DND-41 (cell line): Measurements from ENCODE around the gene IQGAP2.

Experiments
- ATAC-seq: fragments of 200-7000 bp; cut with Tn5 transposase; 3 replicates; pipeline ENCODE4 v1.9.1; 2021; ENCODE audit warnings: low read depth; ENCODE audit not compliant: insufficient read depth
- DNase-seq: peaks from one replicate; pipeline ENCODE4 v3.0.0-alpha.2; 2020
- H2AFZ ChIP-seq: 2 replicates; pipeline ENCODE4 v1.6.0; 2012; ENCODE audit warnings: low read depth, low read length
- H3K27ac ChIP-seq: 2 replicates; pipeline ENCODE4 v1.5.1; 2012; ENCODE audit warnings: low read length, inconsistent platforms
- H3K27me3 ChIP-seq: fragments of 200-600 bp; sonication (generic); 2 replicates; pipeline ENCODE4 v1.6.0; 2012; ENCODE audit warnings: low read length, mild to moderate bottlenecking, inconsistent platforms; ENCODE audit not compliant: insufficient read depth, poor library complexity
- H3K36me3 ChIP-seq: 2 replicates; pipeline ENCODE4 v1.5.1; 2012; ENCODE audit warnings: low read length, inconsistent platforms; ENCODE audit not compliant: insufficient read depth
- H3K4me1 ChIP-seq: 2 replicates; pipeline ENCODE4 v1.5.1; 2012; ENCODE audit warnings: mild to moderate bottlenecking, low read length; ENCODE audit not compliant: insufficient read depth
- H3K4me2 ChIP-seq: 2 replicates; pipeline ENCODE4 v1.6.0; 2012; ENCODE audit warnings: mild to moderate bottlenecking, moderate library complexity, low read length, inconsistent platforms; ENCODE audit not compliant: insufficient read depth
- H3K4me3 ChIP-seq, 2 experiments: fragments of 200-600 bp in 1 of 2; shearing (Covaris generic) in 1 of 2; 2 replicates each; pipeline ENCODE4 v1.5.1; 2012 to 2016; ENCODE audit warnings: inconsistent platforms in 2 of 2, low read length in 2 of 2, mild to moderate bottlenecking in 2 of 2, low read depth in 1 of 2, moderate library complexity in 1 of 2
- H3K79me2 ChIP-seq: 2 replicates; pipeline ENCODE4 v1.6.0; 2012; ENCODE audit warnings: low read length, inconsistent platforms; ENCODE audit not compliant: insufficient read depth
- H3K9ac ChIP-seq: 2 replicates; pipeline ENCODE4 v1.6.0; 2012; ENCODE audit warnings: low read depth, mild to moderate bottlenecking, inconsistent platforms, low read length, moderate library complexity
- H3K9me3 ChIP-seq: 2 replicates; pipeline ENCODE4 v1.5.1; 2012; ENCODE audit warnings: low read length, moderate library complexity, mild to moderate bottlenecking, inconsistent platforms; ENCODE audit not compliant: insufficient read depth, severe bottlenecking
- H4K20me1 ChIP-seq: 2 replicates; pipeline ENCODE4 v1.6.0; 2012; ENCODE audit warnings: low read length; ENCODE audit not compliant: insufficient read depth
- CTCF ChIP-seq: IDR thresholded peaks from 2 replicates; pipeline ENCODE4 v1.5.1; 2012; ENCODE audit warnings: borderline replicate concordance, low read length, moderate library complexity, mild to moderate bottlenecking; ENCODE audit not compliant: poor library complexity, severe bottlenecking; ENCODE audit errors: extremely low read depth
- EZH2 ChIP-seq: IDR thresholded peaks from 3 replicates; pipeline ENCODE4 v1.6.1; 2012; ENCODE audit warnings: borderline replicate concordance, low read depth, mild to moderate bottlenecking, moderate library complexity, low read length, inconsistent platforms; ENCODE audit not compliant: severe bottlenecking

IQGAP2 gene

GRCh38 chr5:76378355-76378754 lies 24.7 kb upstream of the IQGAP2 start:
- no peaks in the 10 kb centered on the region for H4K20me1 ChIP-seq
- no peak overlapping the region for H3K9ac ChIP-seq
- ATAC-seq, result no peak
- no peak overlapping the region for H3K4me2 ChIP-seq
- no peak overlapping the region for H3K27ac ChIP-seq
- no peak for DNase-seq
- H3K9me3 ChIP-seq, result no peaks in the 10 kb centered on the region
- H3K79me2 ChIP-seq, result no peaks in the 10 kb centered on the region
- H3K4me1 ChIP-seq, result no peaks in the 10 kb centered on the region
- no peaks in the 10 kb centered on the region for H3K36me3 ChIP-seq
- TF ChIP-seq CTCF, result no peak
- H3K4me3 ChIP-seq, result no peak overlapping the region
- no peak overlapping the region for H2AFZ ChIP-seq
- H3K27me3 ChIP-seq, result no peaks in the 10 kb centered on the region

- no peak for TF ChIP-seq CTCF
- TF ChIP-seq EZH2, result no peak
- Histone ChIP-seq H4K20me1 (no peaks in the 10 kb centered on the region; the same call in 1 of the 2 replicates), H3K4me2 (no peak overlapping the region), H3K27me3 (no peaks in the 10 kb centered on the region), H3K9ac (no peak overlapping the region), H3K4me1 (no peaks in the 10 kb centered on the region), H3K79me2 (no peaks in the 10 kb centered on the region), H3K4me3 (no peak overlapping the region), H3K27ac (no peak overlapping the region), H3K36me3 (no peaks in the 10 kb centered on the region), H3K9me3 (no peaks in the 10 kb centered on the region), H2AFZ (no peak overlapping the region)
- ATAC-seq, result no peak
- no peak for DNase-seq
These were observed 23.8 kb upstream of the IQGAP2 start for GRCh38 chr5:76379316-76379715.

- Histone ChIP-seq H3K9ac (no peak overlapping the region), H3K4me2 (no peak overlapping the region), H3K4me1 (no peaks in the 10 kb centered on the region), H2AFZ (no peak overlapping the region), H3K27me3 (no peaks in the 10 kb centered on the region), H3K36me3 (no peaks in the 10 kb centered on the region), H3K4me3 (no peak overlapping the region), H3K9me3 (no peaks in the 10 kb centered on the region), H4K20me1 (no peaks in the 10 kb centered on the region; the same call in 1 of the 2 replicates), H3K79me2 (no peaks in the 10 kb centered on the region), H3K27ac (no peak overlapping the region)
- TF ChIP-seq CTCF, result no peak
- TF ChIP-seq EZH2, result no peak
- no peak for DNase-seq
- ATAC-seq, result no peak
These were observed 23.2 kb upstream of the IQGAP2 start for GRCh38 chr5:76379855-76380254.
